Activated T-cell treated with anti-CD3 and anti-CD28 coated beads, Interleukin-2, amount 50 U/mL, for 24 hours (primary cell): ENCODE measurements around the gene DPT.

ENCODE experiments used
- DNase-seq: peaks from one replicate; pipeline ENCODE4 v3.0.0-alpha.2; 2020
- H3K27ac Mint-ChIP-seq: 2 replicates; pipeline ENCODE4 v1.8.0; 2020; ENCODE audit warnings: mild to moderate bottlenecking, mixed read lengths
- H3K27me3 Mint-ChIP-seq: 2 replicates; pipeline ENCODE4 v1.8.0; 2020; ENCODE audit warnings: mixed read lengths
- H3K36me3 Mint-ChIP-seq: 2 replicates; pipeline ENCODE4 v1.8.0; 2020; ENCODE audit warnings: low read depth, mixed read lengths
- H3K4me1 Mint-ChIP-seq: 2 replicates; pipeline ENCODE4 v1.8.0; 2020; ENCODE audit warnings: low read depth, mixed read lengths
- H3K4me3 Mint-ChIP-seq: 2 replicates; pipeline ENCODE4 v1.8.0; 2020; ENCODE audit warnings: mild to moderate bottlenecking, moderate library complexity, mixed read lengths
- H3K9me3 Mint-ChIP-seq: 2 replicates; pipeline ENCODE4 v1.8.0; 2020; ENCODE audit warnings: mixed read lengths

DPT gene

DNA sequence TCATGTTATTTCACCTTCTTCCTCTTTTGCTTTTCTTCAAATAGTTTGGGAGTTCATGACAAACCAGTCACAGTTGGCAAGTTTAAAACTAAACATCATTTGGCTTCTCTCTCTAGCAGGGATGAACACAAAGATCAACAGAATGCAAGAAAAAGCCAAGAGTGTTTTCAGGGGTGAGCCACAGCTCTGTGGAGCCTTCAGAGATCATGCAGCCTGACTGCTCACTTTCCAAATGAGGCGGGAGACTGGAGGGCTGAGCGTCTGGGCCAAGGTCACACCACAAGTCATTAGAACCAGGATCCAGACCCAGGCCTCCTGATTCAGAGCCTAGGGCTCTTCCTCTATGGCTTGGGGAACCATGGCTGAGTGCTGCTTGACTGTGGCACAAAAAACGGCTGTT lies 2.7 kb downstream of the DPT start:
- no peaks in the 10 kb centered on the region for H3K4me1 Mint-ChIP-seq
- H3K36me3 Mint-ChIP-seq = no peaks in the 10 kb centered on the region
- H3K27ac Mint-ChIP-seq = no peak overlapping the region
- DNase-seq = no peak
- no peak overlapping the region for H3K4me3 Mint-ChIP-seq
- peaks cover under 1% of the 10 kb centered on the region for H3K27me3 Mint-ChIP-seq
- H3K9me3 Mint-ChIP-seq = no peaks in the 10 kb centered on the region

DNA sequence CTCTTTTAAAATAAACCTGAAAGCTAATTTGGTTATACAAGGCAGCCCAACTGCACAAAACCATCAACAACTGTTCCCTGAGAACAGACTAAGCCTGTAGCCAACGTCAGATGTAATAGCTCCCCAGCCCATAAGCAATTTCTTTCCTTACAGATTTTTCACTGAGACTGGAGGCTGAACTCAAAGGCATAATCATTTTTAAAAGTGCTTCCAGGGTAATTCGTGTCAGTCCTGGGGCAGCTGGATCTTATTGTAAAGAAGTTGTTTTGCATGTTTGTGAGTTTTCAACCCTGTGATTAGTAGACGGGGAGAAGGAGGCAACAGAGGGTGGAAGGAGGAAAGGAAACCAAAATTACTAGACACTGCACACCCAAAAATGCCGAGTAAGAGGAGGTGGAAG lies 3.2 kb downstream of the DPT start:
- H3K9me3 Mint-ChIP-seq = no peaks in the 10 kb centered on the region
- peaks cover 5% of the 10 kb centered on the region for H3K27me3 Mint-ChIP-seq
- H3K36me3 Mint-ChIP-seq = no peaks in the 10 kb centered on the region
- H3K4me3 Mint-ChIP-seq = no peak overlapping the region
- H3K27ac Mint-ChIP-seq = no peak overlapping the region
- H3K4me1 Mint-ChIP-seq = no peaks in the 10 kb centered on the region
- DNase-seq = no peak

DNA sequence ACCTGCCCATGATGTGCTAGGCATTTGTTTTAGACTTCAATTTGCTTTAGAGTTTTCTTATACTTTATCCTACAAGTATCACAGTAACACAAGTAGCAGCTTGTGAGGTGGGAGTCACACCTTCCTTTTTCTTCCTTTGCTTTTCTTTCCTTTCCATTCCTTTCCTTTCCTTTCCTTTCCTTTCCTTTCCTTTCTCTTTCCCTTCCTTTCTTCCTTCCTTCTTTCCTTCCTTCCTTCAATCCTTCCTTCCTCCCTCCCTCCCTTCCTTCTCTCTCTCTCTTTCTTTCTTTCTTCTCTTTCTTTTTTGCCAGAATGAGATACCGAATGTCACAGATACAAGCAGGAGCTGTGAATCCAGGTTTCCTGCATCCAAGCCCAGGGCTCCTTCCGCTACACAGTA lies 3.9 kb downstream of the DPT start:
- no peaks in the 10 kb centered on the region for H3K9me3 Mint-ChIP-seq
- no peaks in the 10 kb centered on the region for H3K4me1 Mint-ChIP-seq
- no peak overlapping the region for H3K4me3 Mint-ChIP-seq
- H3K36me3 Mint-ChIP-seq = no peaks in the 10 kb centered on the region
- no peak for DNase-seq
- H3K27ac Mint-ChIP-seq = no peak overlapping the region
- H3K27me3 Mint-ChIP-seq = peaks cover 11% of the 10 kb centered on the region

GRCh38 chr1:168723000-168723399 lies 6.0 kb downstream of the DPT start:
- Mint-ChIP-seq H3K9me3 (no peaks in the 10 kb centered on the region), H3K4me1 (peaks cover 1% of the 10 kb centered on the region), H3K4me3 (no peak overlapping the region), H3K27me3 (peaks cover 13% of the 10 kb centered on the region), H3K36me3 (no peaks in the 10 kb centered on the region), H3K27ac (no peak overlapping the region)
- DNase-seq = no peak

- no peak overlapping the region for H3K4me3 Mint-ChIP-seq
- no peak for DNase-seq
- peaks cover 1% of the 10 kb centered on the region for H3K4me1 Mint-ChIP-seq
- H3K36me3 Mint-ChIP-seq = no peaks in the 10 kb centered on the region
- no peak overlapping the region for H3K27ac Mint-ChIP-seq
- H3K27me3 Mint-ChIP-seq = peaks cover 17% of the 10 kb centered on the region
- H3K9me3 Mint-ChIP-seq = no peaks in the 10 kb centered on the region
Observed at GRCh38 chr1:168720839-168721238, 8.2 kb downstream of the DPT start.

DNA sequence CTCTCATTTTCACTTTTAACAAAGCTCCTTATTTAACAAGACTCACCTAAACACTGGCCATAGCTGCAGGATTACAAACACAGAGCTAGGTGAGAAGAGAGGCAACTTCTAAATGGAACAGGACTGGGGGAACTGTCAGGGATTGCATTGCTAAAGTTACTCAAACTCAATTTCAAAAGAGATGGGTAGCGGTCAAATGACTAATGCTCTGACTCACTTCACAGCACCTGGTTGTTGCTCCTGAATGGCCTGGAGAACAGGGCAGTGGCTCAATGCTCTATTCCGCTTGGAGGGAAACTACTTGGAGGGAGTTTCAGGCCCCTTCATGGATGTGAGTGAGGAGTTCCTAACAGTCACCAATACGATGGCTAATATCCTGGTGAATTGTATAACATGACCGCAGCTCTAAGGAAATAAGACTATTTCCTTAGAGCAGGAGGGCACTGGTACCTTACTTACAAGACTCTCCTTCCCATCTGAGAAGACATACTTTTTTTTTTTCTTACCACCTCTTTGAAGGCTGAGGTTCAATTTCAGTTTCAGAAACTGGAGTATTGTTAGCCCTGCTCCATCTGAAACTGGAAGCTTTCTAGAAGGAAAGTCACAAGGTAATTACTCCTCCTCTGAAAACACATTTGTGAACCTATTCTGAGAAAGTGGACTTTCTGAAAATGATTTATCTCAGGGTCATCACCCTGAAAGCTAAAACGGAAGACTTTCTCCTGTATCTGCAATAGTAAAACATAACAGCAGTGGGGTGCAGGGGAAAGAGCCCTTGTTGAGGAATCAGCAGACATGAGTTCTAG lies 9.5 kb downstream of the DPT start:
- no peaks in the 10 kb centered on the region for H3K9me3 Mint-ChIP-seq
- no peak overlapping the region for H3K4me3 Mint-ChIP-seq
- H3K36me3 Mint-ChIP-seq = no peaks in the 10 kb centered on the region
- peaks cover 17% of the 10 kb centered on the region for H3K27me3 Mint-ChIP-seq
- H3K4me1 Mint-ChIP-seq = peaks cover 1% of the 10 kb centered on the region
- no peak for DNase-seq
- no peak overlapping the region for H3K27ac Mint-ChIP-seq

GRCh38 chr1:168717906-168718891 lies 10.8 kb downstream of the DPT start:
- Mint-ChIP-seq H3K4me1 (peaks cover 1% of the 10 kb centered on the region), H3K36me3 (no peaks in the 10 kb centered on the region), H3K9me3 (no peaks in the 10 kb centered on the region), H3K27me3 (peaks cover 17% of the 10 kb centered on the region), H3K4me3 (no peak overlapping the region), H3K27ac (no peak overlapping the region)
- DNase-seq = no peak

GRCh38 chr1:168714012-168714411 lies 15.0 kb downstream of the DPT start:
- H3K9me3 Mint-ChIP-seq = no peaks in the 10 kb centered on the region
- peaks cover 8% of the 10 kb centered on the region for H3K27me3 Mint-ChIP-seq
- H3K4me1 Mint-ChIP-seq = no peaks in the 10 kb centered on the region

GRCh38 chr1:168709405-168710363 lies 19.3 kb downstream of the DPT start:
- no peak overlapping the region for H3K4me3 Mint-ChIP-seq
- H3K4me1 Mint-ChIP-seq = no peaks in the 10 kb centered on the region
- H3K27me3 Mint-ChIP-seq = peaks cover 15% of the 10 kb centered on the region
- no peak for DNase-seq
- H3K36me3 Mint-ChIP-seq = no peaks in the 10 kb centered on the region
- no peak overlapping the region for H3K27ac Mint-ChIP-seq
- no peaks in the 10 kb centered on the region for H3K9me3 Mint-ChIP-seq

More at GRCh38 chr1:168714012-168714411, 15.0 kb downstream of the DPT start:
- H3K4me3 Mint-ChIP-seq = no peak overlapping the region
- H3K27ac Mint-ChIP-seq = no peak overlapping the region
- no peaks in the 10 kb centered on the region for H3K36me3 Mint-ChIP-seq
- DNase-seq = no peak

DNA sequence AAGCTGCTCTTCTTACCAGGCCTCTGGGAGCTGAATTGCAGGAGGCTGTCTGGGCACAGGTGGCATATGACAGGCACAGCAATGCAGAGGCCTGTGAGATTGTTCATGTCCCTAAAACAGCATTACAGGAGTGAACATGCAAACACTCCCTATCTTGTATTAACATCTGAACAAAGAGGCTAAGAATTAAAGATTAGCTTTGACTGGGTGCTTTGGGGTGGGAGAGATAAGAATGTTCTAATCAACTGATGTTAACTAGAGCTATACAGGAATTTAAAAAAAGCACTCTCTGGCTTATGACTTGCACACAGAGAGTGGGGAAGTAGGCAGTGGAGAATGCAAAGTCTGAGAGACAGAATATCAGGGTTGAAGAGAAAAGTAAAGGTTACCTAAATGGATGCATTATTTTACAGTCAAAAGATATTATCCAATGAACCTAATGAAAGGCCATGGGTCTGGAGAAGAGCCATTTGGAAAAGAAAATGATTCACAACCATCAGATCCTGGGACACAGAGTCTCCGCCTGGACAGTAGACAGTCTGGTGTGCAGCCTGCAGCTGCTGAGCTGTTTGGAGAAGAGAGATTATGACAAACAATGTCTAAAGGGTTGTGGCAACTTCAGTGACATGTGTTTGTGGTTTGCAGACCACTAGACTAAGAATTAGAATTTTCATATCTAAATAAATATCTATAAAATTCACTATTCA lies 20.2 kb downstream of the DPT start:
- Mint-ChIP-seq H3K4me3 (no peak overlapping the region), H3K27me3 (peaks cover 17% of the 10 kb centered on the region), H3K9me3 (no peaks in the 10 kb centered on the region), H3K4me1 (no peaks in the 10 kb centered on the region), H3K36me3 (no peaks in the 10 kb centered on the region), H3K27ac (no peak overlapping the region)
- no peak for DNase-seq

GRCh38 chr1:168706391-168706992 lies 22.5 kb downstream of the DPT start:
- Mint-ChIP-seq H3K27me3 (peaks cover 23% of the 10 kb centered on the region), H3K4me3 (no peak overlapping the region)
- no peak for DNase-seq

GRCh38 chr1:168700575-168701268 lies 28.3 kb downstream of the DPT start:
- no peak overlapping the region for H3K4me3 Mint-ChIP-seq
- no peaks in the 10 kb centered on the region for H3K9me3 Mint-ChIP-seq
- no peaks in the 10 kb centered on the region for H3K4me1 Mint-ChIP-seq
- H3K36me3 Mint-ChIP-seq = no peaks in the 10 kb centered on the region
- no peak overlapping the region for H3K27ac Mint-ChIP-seq
- DNase-seq = no peak
- H3K27me3 Mint-ChIP-seq = peaks cover 14% of the 10 kb centered on the region

More at GRCh38 chr1:168706391-168706992, 22.5 kb downstream of the DPT start:
- Mint-ChIP-seq H3K9me3 (no peaks in the 10 kb centered on the region), H3K4me1 (no peaks in the 10 kb centered on the region), H3K27ac (no peak overlapping the region), H3K36me3 (no peaks in the 10 kb centered on the region)

DNA sequence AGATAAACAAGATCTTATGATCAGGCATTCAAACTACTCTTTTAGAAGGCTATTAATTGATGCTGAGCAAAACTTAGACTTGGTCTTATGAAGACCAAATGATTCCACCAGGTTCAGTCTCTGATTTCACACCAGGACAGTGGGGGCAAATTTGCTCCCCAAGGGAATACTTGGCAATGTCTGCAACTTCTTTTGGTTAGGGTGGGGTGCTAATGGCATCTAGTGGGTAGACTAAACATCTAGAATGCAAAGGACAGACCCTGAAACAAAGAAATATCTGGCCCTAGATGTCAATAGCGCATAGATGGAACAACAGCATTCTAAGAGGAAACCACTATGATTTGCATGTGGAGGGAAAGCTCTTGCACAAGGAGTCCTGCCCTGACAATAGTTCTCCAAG lies 30.6 kb downstream of the DPT start:
- no peak overlapping the region for H3K4me3 Mint-ChIP-seq
- H3K27me3 Mint-ChIP-seq = peaks cover 6% of the 10 kb centered on the region
- no peak overlapping the region for H3K27ac Mint-ChIP-seq
- no peaks in the 10 kb centered on the region for H3K36me3 Mint-ChIP-seq
- no peaks in the 10 kb centered on the region for H3K4me1 Mint-ChIP-seq
- DNase-seq = no peak
- H3K9me3 Mint-ChIP-seq = no peaks in the 10 kb centered on the region
